HG02943 (cell line): Measurements from ENCODE around the gene DPP7.

Source experiments
- ATAC-seq: cut with Tn5 transposase; IDR thresholded peaks from one replicate; pipeline ENCODE4 v1.9.1; 2021; ENCODE audit warnings: mild to moderate bottlenecking, low read depth, moderate library complexity; ENCODE audit not compliant: unreplicated experiment

Gene DPP7

DNA sequence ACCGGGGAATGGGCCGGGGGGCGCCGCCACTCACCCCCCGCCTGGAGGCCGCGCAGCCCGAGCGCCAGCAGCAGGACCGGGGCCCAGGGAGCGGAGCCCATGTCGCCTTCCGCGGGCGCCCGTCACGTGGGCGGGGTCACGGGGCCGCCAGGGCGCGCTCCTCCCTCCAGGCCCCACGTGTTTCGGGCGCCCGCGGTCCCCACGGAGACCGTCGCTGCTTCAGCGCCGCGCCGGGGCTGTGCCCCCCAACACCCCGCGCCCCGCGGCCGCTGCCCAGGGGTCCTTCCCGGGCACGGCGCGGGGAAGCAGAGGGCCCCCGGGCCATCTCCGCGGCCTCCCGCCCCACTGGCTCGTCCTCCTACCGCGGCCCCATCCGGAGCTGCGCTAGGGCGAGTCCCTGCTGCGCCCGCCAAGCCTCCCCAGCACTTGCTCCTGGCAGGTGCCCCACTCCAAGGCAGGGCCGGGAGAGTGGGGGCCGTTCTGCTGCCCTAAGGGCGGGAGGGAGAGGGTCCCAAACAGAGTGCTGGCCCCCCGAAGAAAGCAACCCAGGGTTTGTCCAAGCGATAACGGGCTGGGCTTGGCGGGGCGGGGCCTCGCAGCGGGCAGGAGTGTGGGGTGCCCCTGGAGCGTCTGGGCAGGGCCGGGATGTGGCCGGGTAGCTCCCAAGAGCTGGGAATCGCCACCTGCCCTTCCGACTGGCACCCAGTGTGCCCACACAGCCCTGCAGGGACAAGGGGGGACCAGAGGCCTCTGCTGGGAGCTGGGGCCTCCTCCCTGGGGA lies at the start of gene DPP7:
TSS of gene DPP7 (minus strand) at position 121 of the 781 bp plus-strand sequence. CDS start at position 101, 20 bp downstream.
- ATAC-seq = peak; percentile 50

DNA sequence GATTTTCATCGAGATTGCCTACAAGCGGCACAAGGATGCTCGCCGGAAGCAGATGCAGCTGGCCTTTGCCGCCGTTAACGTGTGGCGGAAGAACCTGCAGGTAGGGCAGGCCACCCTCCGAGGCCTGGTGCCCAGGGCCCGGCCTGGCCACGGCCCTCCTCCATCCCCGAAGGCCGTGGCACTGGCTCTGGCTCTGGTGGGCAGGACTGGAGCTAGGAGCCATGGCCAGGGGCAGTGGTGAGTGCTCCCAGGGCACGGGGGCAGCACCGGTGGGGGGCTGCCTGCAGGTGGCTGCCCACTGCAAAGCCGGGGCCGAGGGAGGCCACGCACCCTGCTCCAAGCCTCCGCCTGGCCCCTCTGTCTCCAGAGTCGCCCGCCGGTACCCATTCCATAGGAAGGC lies 49.3 kb upstream of the DPP7 start:
- no peak for ATAC-seq

GRCh38 chr9:137163365-137163715 lies 48.8 kb upstream of the DPP7 start:
- no peak for ATAC-seq

DNA sequence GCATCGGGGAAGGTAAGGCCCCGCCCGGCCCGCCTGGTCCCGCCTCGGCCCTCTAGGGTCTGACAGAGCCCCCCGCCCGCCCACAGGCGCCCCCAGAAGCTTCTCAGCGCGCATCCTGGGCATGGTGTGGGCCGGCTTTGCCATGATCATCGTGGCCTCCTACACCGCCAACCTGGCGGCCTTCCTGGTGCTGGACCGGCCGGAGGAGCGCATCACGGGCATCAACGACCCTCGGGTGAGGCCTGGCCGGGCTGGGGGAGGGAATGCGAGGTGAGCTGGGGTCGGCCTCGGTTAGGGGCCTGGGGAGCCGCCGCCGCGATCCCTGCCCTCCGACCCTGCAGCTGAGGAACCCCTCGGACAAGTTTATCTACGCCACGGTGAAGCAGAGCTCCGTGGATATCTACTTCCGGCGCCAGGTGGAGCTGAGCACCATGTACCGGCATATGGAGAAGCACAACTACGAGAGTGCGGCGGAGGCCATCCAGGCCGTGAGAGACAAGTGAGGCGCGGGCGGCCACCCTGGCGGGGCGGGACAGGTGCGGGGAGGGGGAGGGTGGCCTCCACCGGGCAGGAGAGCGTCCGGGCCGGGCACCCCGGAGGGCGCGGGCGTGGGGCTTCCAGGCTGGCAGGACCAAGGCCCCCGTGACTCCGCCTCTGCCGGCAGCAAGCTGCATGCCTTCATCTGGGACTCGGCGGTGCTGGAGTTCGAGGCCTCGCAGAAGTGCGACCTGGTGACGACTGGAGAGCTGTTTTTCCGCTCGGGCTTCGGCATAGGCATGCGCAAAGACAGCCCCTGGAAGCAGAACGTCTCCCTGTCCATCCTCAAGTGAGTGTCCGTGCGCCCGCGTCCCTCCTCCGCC lies 48.2 kb upstream of the DPP7 start:
- ATAC-seq = no peak

DNA sequence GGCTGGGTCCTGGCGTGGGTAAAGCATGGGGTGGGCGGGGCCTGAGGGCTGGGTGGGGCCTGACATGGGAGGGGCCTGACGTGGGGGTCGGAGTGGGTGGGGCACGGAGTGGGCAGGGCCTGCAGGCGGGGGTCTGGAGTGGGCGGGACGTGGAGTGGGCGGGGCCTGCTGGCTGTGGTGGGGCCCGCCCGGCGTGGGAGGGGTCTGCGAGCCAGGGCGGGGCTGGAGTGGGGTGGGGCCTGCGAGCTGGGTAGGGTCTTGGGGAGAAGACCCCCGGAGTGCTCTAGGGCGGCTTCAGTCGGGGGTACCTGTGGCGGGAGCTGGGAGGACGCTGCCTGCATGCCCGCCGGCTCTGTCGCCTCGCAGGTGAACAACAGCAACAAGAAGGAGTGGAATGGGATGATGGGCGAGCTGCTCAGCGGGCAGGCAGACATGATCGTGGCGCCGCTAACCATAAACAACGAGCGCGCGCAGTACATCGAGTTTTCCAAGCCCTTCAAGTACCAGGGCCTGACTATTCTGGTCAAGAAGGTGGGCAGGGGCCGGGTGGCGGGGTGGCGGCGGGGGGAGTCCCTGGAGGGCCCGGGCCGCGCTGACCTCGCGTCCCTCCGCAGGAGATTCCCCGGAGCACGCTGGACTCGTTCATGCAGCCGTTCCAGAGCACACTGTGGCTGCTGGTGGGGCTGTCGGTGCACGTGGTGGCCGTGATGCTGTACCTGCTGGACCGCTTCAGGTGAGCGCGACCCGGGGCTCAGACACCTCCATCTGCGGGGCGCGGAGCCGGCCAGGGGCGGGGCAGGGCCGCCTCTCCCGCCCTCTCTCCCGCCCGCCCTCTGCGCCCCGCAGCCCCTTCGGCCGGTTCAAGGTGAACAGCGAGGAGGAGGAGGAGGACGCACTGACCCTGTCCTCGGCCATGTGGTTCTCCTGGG lies 47.3 kb upstream of the DPP7 start:
- no peak for ATAC-seq

DNA sequence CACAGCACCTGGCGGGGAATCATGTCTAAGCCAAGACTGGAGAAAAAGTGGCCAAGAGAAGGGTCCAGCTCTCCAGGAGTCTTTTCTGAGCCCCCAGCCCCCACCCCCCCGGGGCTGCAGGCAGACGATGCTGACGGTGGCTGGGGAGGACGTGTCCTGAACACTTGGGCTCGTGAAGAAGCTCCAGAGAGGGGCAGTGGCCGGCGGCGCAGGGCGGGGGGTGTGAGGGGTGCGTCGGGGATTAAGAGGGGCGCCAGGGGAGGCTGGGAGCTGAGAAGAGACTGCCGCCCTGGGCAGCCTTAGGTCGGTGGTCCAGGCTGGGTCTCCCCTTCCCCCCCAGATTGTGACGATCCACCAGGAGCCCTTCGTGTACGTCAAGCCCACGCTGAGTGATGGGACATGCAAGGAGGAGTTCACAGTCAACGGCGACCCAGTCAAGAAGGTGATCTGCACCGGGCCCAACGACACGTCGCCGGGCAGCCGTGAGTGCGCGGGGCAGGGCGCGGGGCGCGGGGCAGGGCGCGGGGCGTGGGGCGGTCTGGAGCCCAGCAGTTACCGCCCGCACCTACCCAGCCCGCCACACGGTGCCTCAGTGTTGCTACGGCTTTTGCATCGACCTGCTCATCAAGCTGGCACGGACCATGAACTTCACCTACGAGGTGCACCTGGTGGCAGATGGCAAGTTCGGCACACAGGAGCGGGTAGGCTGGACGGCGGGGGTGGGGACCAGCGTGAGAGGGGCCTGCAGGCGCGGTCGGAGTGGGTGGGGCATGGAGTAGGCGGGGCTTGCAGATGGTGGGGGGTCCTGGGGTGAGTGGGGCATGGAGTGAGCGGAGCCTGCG lies 46.4 kb upstream of the DPP7 start:
- ATAC-seq = no peak

GRCh38 chr9:137160054-137160425 lies 45.5 kb upstream of the DPP7 start:
- no peak for ATAC-seq

GRCh38 chr9:137159105-137160053 lies 44.8 kb upstream of the DPP7 start:
- no peak for ATAC-seq

DNA sequence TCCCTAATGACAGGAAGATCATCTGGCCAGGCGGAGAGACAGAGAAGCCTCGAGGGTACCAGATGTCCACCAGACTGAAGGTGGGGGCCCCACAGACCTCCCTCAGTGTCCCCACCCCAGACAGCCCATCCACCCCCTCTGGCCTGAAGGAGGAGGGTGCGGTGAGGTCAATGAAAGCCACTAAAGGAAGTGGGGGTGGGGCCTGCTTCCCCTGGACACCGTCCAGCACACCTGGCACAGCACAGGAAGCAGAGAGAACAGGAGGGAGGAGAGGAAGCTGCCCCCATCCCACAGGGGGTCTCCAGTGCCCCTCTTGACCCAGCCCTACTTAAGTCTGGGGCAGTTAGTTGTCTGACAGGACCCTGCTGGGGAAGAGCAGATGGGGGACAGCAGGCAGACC lies 44.1 kb upstream of the DPP7 start:
- no peak for ATAC-seq

- no peak for ATAC-seq
These were observed 43.3 kb upstream of the DPP7 start for GRCh38 chr9:137157618-137158415.

DNA sequence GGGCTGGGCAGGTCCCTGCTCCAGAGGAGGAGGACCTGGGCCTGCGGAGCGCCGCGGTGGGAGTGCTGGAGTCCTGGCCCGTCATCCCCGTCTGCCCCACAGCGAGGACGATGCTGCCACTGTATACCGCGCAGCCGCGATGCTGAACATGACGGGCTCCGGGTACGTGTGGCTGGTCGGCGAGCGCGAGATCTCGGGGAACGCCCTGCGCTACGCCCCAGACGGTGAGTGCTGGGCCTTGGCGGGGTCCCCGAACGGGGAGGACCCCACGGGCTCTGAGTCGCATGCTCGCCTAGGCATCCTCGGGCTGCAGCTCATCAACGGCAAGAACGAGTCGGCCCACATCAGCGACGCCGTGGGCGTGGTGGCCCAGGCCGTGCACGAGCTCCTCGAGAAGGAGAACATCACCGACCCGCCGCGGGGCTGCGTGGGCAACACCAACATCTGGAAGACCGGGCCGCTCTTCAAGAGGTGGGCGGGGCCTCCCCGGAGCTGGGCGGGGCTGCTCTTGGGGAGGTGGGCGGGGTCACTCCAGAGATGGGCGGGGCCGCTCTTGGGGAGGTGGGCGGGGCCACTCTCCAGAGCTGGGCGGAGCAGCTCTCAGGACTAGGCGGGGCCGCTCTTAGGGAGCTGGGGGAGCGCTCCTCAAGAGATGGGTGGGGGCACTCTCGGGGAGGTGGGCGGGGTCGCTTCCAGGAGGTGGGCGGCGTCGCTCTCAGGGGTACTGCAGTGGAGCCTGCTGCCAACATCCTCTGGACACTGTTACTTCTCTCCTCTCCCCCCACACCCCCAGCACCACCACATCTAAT lies 42.2 kb upstream of the DPP7 start:
- no peak for ATAC-seq

DNA sequence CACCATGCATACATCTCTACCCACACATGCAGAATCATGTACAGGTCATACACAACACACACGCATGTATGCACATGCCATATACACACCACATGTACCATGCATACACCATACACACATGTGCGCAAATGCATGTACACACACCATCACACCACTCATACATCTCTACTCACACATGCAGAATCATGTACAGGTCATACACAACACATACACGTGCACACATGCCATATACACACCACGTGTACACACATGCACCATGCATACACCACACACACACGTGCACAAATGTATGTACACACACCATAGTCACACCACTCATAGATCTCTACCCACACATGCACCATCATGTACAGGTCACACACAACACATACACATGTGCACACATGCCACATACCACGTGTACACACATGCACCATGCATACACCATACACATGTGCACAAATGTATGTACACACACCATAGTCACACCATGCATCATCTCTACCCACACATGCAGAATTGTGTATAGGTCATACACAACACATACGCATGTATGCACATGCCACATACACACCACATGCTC lies 38.4 kb upstream of the DPP7 start:
- no peak for ATAC-seq

DNA sequence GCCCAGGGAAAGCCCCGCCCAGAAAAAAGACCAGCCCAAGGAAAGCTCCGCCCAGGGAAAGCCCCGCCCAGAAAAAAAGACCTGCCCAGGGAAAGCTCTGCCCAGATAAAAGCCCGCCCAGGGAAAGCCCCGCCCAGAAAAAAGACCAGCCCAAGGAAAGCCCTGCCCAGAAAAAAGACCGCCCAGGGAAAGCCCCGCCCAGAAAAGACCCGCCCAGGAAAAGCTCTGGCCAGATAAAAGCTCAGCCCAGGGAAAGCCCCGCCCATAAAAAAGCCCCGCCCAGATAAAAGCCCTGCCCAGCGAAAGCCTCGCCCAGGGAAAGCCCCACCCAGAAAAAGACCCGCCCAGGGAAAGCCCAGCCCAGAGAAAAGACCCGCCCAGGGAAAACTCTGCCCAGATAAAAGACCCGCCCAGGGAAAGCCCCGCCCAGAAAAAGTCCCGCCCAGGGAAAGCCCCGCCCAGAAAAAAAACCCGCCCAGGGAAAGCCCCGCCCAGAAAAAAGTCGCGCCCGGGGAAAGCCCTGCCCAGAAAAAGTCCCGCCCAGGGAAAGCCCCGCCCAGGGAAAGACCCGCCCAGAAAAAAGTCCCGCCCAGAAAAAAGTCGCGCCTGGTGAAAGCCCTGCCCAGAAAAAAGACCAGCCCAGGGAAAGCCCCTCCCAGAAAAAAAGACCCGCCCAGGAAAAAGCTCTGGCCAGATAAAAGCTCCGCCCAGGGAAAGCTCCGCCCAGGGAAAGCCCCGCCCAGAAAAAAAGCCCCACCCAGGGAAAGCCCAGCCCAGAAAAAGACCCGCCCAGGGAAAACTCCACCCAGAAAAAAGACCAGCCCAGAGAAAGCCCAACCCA lies 36.3 kb upstream of the DPP7 start:
- ATAC-seq = no peak

DNA sequence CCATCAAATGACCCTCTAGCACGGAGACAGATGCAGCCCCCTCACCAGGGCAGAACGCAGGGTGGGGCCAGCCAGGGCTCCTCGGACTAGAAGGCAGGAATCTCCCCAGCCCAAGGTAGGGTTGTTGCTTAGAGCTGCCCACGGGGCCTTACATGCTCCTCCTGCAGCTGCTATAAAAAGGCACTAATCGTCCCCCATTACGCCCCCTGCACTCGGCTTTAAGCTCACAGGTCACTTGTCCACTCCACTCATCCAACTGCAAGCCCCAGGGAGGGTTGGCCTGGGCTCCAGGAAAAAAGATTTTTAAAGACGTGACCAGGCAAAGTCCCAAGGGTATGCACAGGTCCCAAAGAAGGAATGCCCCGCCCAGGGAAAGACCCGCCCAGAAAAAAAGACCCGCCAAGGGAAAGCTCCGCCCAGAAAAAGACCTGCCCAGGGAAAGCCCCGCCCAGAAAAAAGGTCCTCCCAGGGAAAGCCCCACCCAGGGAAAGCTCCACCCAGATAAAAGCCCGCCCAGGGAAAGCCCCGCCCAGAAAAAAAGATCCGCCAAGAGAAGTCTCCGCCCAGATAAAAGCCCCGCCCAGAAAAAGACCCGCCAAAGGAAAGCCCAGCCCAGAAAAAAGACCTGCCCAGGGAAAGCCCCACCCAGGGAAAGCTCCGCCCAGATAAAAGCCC lies 35.5 kb upstream of the DPP7 start:
- ATAC-seq = no peak

DNA sequence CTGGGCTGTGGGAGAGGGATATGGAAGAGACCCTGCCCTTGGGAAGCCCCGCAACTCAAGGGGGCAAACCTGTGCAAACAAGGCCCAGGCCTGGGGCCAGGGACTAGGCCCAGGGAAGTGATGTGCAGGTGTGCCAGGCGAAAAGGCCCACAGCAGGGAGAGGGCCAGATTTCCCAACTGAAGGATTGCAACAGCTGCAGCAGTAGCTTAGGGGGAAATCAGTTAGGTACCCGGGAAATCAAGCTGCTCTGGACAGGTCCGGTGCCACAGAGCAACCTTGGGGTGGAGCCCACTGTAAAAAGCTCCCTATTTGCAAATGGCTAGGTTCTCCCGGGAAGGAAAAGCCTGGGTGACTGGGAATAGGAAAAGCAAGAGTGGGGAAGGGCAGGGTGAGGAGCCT lies 34.8 kb upstream of the DPP7 start:
- ATAC-seq = no peak
